BLaER1 (cell line): ENCODE data around the gene TRAPPC6A.

Source experiments
- H3K27ac ChIP-seq: shearing (Covaris generic); formaldehyde crosslinking; 2 replicates; pipeline ENCODE4 v1.8.1; 2022
- H3K27me3 ChIP-seq: shearing (Covaris generic); formaldehyde crosslinking; 2 replicates; pipeline ENCODE4 v1.8.1; 2022
- H3K36me3 ChIP-seq: shearing (Covaris generic); formaldehyde crosslinking; 2 replicates; pipeline ENCODE4 v1.8.1; 2022
- H3K4me1 ChIP-seq: shearing (Covaris generic); formaldehyde crosslinking; 2 replicates; pipeline ENCODE4 v1.8.1; 2022
- H3K4me2 ChIP-seq: shearing (Covaris generic); formaldehyde crosslinking; 2 replicates; pipeline ENCODE4 v1.8.1; 2022
- H3K4me3 ChIP-seq: shearing (Covaris generic); formaldehyde crosslinking; 2 replicates; pipeline ENCODE4 v1.8.1; 2022
- H3K9ac ChIP-seq: shearing (Covaris generic); formaldehyde crosslinking; 2 replicates; pipeline ENCODE4 v1.8.1; 2022
- H3K9me3 ChIP-seq: shearing (Covaris generic); formaldehyde crosslinking; 2 replicates; pipeline ENCODE4 v1.8.1; 2022
- H4K20me1 ChIP-seq: shearing (Covaris generic); formaldehyde crosslinking; 2 replicates; pipeline ENCODE4 v1.8.1; 2022
- Cebpa-rat ChIP-seq: shearing (Covaris generic); IDR thresholded peaks from 2 replicates; pipeline ENCODE4 v1.8.1; 2022

Gene TRAPPC6A

DNA sequence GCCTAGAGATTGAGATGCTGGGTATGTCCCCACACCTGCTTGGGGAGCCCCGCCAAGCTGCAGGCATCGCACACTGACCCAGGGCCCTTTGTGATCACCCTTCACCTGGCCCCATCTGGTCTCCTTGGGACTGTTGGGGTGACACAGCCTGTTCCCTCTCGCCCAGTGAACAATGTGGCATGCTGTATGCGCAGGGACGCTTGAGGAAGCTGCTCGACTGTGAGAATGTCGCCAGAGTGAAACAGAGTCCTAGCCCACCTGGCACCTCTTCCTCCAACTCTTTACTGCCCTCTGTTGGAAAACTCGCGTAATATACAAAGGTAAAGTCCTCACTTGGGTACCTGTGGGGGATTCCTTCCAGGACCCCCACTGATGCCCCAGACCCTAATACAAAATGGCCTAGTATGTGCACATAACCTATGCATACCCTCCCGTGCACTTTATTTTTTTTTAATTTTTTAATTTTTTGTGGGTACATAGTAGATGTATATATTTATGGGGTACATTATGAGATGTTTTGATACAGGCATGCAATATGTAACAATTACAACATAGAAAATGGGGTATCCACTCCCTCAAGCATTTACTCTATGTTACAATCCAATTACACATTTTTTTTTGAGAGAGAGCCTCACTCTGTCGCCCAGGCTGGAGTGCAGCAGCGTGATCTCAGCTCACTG lies 9.5 kb upstream of the TRAPPC6A start:
- 0 out of 2 replicates have a peak overlapping the region, but pooled peaks have one; percentile 14 for H3K4me2 ChIP-seq

DNA sequence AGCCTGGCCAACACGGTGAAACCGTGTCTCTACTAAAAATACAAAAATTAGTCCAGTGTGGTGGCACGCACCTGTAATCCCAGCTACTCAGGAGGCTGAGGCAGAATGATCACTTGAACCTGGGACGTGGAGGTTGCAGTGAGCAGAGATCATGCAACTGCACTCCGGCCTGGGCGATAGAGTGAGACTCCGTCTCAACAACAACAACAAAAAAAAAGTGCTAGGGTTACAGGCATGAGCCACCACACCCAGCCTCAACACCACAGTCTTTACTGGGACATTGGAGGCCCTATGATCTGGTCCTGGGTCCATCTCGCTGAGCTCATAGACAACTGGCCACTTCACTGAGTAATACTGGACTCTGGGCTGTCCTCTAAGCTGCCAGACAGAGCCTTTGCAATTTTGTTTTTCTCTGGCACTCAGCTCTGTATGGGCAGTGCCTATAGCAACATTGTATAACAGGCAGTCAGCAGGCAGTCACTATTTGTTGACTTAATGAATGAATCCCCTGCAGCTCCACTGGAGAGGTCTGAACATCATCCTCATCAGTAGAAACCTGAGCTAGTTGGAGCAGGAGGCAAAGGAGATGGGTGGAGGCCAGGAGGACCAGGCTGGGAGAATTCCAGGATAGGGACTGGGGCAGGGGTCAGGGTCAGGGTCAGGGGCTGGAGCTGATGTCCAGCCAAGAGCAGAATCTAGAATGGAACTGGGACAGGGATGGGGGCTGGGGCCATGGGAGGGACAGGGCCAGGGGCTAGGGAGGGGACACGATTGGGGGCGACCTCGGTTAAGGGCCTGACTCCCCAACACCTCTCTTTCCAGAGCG lies 8.7 kb upstream of the TRAPPC6A start:
- Histone ChIP-seq H3K4me1 (peaks cover 25% of the 10 kb centered on the region), H3K27me3 (no peaks in the 10 kb centered on the region), H4K20me1 (0 out of 2 replicates have a peak, but pooled peaks cover 5% of the 10 kb centered on the region), H3K36me3 (peaks cover 6% of the 10 kb centered on the region; the same call in 1 of the 2 replicates), H3K27ac (no peak overlapping the region), H3K4me2 (no peak overlapping the region), H3K9me3 (no peaks in the 10 kb centered on the region), H3K9ac (no peak overlapping the region), H3K4me3 (no peak overlapping the region)
- TF ChIP-seq Cebpa-rat: no peak

More for the DNA sequence above, 9.5 kb upstream of the TRAPPC6A start:
- Histone ChIP-seq H3K27ac (no peak overlapping the region), H3K9me3 (no peaks in the 10 kb centered on the region), H3K27me3 (no peaks in the 10 kb centered on the region), H3K36me3 (no peaks in the 10 kb centered on the region), H3K4me3 (no peak overlapping the region), H3K9ac (no peak overlapping the region), H4K20me1 (no peaks in the 10 kb centered on the region), H3K4me1 (peaks cover 24% of the 10 kb centered on the region)
- no peak for TF ChIP-seq Cebpa-rat

DNA sequence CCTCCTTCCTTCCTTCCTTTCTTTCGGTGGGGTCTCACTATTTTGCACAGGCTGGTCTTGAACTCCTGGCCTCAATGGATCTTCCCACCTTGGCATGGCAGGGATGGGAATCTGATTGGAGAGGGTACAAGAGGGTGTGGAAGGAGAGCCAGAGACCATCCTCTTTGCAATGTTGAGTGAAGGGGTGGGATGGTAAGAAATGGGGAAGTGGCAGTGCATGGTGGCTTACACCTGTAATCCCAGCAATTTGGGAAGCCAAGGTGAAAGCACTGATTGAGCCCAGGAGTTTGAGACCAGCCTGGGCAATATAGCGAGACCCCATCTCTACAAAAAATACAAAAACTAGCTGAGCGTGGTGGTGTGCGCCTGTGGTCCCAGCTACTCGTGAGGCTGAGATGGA lies 6.1 kb upstream of the TRAPPC6A start:
- Histone ChIP-seq H3K9me3 (no peaks in the 10 kb centered on the region), H3K36me3 (peaks cover 18% of the 10 kb centered on the region; the same call in 1 of the 2 replicates), H3K4me2 (peak overlapping the region; percentile 36), H3K9ac (no peak overlapping the region), H3K27me3 (no peaks in the 10 kb centered on the region), H3K4me1 (peaks cover 49% of the 10 kb centered on the region), H3K4me3 (no peak overlapping the region), H4K20me1 (peaks cover 31% of the 10 kb centered on the region), H3K27ac (no peak overlapping the region)
- no peak for TF ChIP-seq Cebpa-rat

DNA sequence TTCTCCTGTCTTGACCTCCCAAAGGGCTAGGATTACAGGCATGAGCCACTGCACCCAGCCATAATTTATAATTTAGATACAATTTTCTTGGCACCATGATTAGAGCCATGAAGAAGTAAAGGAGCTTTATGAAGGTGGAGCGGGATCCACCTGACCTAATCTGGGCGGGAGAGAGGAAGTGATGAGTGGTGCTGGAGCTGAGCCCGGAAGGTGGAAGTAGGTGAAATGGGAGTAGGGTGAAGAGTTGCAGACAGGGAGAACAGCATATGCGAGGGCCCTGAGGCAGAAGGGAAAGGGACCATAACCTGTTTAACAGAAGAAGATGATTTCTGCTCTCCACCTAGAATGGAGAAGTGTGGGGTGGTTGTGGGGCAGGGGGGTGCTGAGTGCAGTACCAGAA lies 4.7 kb upstream of the TRAPPC6A start:
- H3K4me2 ChIP-seq: no peak overlapping the region
- no peaks in the 10 kb centered on the region for H3K27me3 ChIP-seq
- H3K27ac ChIP-seq: no peak overlapping the region

DNA sequence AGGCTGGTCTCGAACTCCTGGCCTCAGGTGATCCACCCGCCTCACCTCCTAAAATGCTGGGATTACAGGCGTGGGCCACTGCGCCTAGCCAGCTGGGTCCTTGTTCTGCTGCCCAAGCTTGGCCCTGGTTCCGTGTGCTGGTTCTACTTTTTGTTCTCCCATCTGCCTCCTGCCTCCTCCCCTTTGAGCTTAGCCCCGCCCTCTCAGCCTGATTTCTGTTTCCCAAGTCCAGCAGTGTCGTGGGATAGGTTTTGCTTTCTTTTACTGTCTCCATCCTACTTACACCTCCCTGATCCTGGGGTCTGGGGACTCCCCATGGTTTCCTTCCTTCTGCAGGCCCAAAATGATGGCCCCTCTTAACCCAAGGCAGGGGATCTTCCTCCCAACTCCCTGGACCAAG lies 2.9 kb upstream of the TRAPPC6A start:
- Histone ChIP-seq H3K27me3 (no peaks in the 10 kb centered on the region), H3K9ac (peak overlapping the region; percentile 92), H3K27ac (no peak overlapping the region), H3K36me3 (peaks cover 18% of the 10 kb centered on the region; the same call in 1 of the 2 replicates), H3K4me1 (peaks cover 60% of the 10 kb centered on the region), H3K4me3 (no peak overlapping the region), H4K20me1 (peaks cover 35% of the 10 kb centered on the region), H3K4me2 (peak overlapping the region; percentile 99), H3K9me3 (no peaks in the 10 kb centered on the region)
- TF ChIP-seq Cebpa-rat: no peak

More for the DNA sequence above, 4.7 kb upstream of the TRAPPC6A start:
- H3K4me1 ChIP-seq: peaks cover 49% of the 10 kb centered on the region
- H4K20me1 ChIP-seq: peaks cover 35% of the 10 kb centered on the region
- TF ChIP-seq Cebpa-rat: no peak
- H3K4me3 ChIP-seq: no peak overlapping the region
- H3K9ac ChIP-seq: no peak overlapping the region
- peaks cover 18% of the 10 kb centered on the region; the same call in 1 of the 2 replicates for H3K36me3 ChIP-seq
- no peaks in the 10 kb centered on the region for H3K9me3 ChIP-seq

DNA sequence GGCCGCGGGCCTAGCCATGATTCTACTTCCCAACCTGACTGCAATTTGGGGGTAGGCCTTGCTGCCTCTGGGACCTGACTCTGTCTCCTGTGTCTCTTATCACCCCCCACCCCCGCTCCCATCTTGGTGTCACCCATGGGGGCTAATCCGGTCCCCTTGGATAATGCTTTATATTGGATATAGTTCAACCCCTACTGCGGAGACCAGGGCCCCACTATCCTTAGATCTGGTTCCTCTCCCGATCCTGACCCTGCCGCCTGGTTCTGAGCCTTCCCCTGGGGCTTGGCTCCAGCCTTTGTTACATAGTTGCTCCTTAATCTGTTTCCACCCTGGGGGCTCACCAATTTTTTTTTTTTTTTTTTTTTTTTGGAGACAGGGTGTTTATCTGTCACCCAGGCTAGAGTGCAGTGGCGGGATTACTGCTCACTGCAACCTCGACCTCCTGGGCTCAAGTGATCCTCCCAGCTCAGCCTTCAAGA lies 1.9 kb upstream of the TRAPPC6A start:
- no peak for TF ChIP-seq Cebpa-rat
- Histone ChIP-seq H3K27me3 (no peaks in the 10 kb centered on the region), H3K4me3 (peak overlapping the region; percentile 83), H4K20me1 (peaks cover 35% of the 10 kb centered on the region), H3K9me3 (no peaks in the 10 kb centered on the region), H3K36me3 (peaks cover 18% of the 10 kb centered on the region; the same call in 1 of the 2 replicates), H3K27ac (peak overlapping the region; percentile 84), H3K4me1 (peaks cover 61% of the 10 kb centered on the region), H3K9ac (peak overlapping the region; percentile 92), H3K4me2 (peak overlapping the region; percentile 99)

DNA sequence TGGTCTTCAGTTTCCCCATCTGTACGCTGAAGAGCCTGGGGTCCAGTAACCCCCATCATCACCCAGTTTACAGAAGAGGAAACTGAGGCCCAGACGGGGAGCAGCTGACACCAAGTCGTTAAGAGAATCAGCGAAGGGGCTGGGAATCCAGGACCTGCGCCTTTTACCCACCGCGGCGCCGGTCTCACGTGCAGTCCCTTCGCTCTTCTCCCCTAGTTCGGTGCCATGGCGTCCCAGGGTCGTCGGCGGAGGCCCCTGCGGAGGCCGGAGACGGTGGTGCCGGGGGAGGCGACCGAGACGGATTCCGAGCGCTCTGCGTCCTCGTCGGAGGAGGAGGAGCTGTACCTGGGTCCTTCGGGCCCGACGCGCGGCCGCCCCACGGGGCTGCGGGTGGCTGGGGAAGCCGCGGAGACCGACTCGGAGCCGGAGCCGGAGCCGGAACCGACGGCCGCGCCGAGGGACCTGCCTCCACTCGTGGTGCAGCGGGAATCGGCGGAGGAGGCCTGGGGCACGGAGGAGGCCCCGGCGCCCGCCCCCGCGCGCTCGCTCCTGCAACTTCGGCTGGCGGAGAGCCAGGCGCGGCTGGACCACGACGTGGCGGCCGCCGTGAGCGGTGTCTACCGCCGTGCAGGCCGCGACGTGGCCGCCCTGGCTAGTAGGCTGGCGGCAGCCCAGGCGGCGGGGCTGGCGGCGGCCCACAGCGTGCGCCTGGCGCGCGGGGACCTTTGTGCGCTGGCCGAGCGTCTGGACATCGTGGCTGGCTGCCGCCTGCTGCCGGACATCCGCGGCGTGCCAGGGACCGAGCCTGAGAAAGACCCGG lies 1.2 kb upstream of the TRAPPC6A start:
- Histone ChIP-seq H3K27ac (peak overlapping the region; percentile 84), H4K20me1 (peaks cover 35% of the 10 kb centered on the region), H3K9me3 (no peaks in the 10 kb centered on the region), H3K4me2 (peak overlapping the region; percentile 99), H3K27me3 (no peaks in the 10 kb centered on the region), H3K4me3 (peak overlapping the region; percentile 83), H3K9ac (peak overlapping the region; percentile 92), H3K36me3 (peaks cover 18% of the 10 kb centered on the region; the same call in 1 of the 2 replicates), H3K4me1 (peaks cover 59% of the 10 kb centered on the region)
- TF ChIP-seq Cebpa-rat: no peak

DNA sequence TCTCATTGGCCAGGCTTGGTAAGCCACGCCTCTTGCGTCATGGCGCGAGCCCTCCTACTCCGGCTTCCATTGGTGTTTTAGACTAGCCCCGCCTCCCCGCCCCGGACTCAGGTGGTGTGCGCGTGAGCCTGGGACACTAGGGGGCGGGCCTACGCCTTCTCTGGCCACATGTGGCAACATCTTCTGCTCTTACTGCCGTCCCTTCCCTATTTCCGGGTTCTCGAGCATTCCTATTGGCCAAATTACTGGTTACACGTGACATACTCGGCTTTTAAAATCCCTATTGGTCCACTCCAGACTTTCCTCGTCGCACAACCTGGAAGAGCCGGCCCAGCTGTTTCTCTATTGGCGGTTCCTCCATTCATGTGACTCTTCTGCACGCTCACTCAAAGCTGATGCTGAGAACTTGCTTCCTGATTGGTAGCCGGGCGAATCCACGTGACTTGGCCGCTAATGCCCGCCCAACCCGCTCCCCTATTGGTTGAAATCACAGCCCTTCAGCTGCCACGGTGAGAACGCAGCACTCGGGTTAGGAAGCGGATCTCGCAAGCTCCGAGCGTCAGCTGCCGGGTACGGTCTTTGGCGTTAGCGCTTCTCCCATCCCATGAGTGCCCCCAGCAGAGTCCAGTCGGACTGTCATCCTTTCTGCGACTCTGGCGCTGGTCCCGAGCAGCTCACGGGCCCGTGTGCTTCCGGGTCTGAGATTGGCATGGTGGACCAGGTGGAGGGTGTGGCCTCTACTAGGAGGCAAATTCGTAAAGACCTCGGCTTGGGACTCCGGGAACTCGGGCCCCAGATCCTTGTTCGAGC lies 430 bp upstream of the TRAPPC6A start, which contains the start of gene BLOC1S3:
BLOC1S3 (plus strand) TSS at position 523 of the 810 bp plus-strand sequence. CDS start 513 bp downstream, outside the sequence.
- Histone ChIP-seq H3K36me3 (peaks cover 18% of the 10 kb centered on the region; the same call in 1 of the 2 replicates), H3K4me1 (peaks cover 60% of the 10 kb centered on the region), H3K4me2 (peak within 1 kb of the TSS; percentile 99), H3K4me3 (peak within 1 kb of the TSS; percentile 83), H3K27ac (peak within 1 kb of the TSS; percentile 84), H3K9ac (peak within 1 kb of the TSS; percentile 92), H4K20me1 (peaks cover 35% of the 10 kb centered on the region), H3K27me3 (no peaks in the 10 kb centered on the region), H3K9me3 (no peaks in the 10 kb centered on the region)
- peak; percentile 74 for TF ChIP-seq Cebpa-rat
